Medulla oblongata (tissue), 1 donor: ENCODE results near the gene CSNK1G3.

Experiments
- DNase-seq: peaks from one replicate; pipeline ENCODE4 v3.0.0-alpha.2; 2015; ENCODE audit errors: extremely low spot score

The CSNK1G3 gene

GRCh38 chr5:123514615-123515355 is 2.8 kb downstream of the CSNK1G3 start:
- no peak for DNase-seq

GRCh38 chr5:123515904-123516303 is 3.9 kb downstream of the CSNK1G3 start:
- no peak for DNase-seq

DNA sequence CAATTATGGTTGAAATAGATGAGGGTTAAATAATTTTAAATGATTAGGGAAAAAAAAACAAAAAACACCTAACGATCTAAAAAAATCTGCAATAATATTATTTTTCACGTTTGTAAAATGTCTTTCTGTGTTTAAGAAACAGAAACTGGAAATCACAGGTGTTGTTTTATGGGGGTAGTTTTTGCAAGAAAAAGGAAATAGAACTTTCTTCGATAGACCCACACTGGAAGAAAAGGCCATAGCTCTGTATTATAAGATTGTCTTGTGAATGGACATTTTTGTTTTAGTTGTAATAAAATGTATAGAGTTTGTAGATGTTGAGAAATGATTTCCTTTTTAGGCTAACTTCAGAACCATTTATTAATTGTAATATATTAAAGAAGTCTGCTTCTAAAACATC is 5.5 kb downstream of the CSNK1G3 start:
- no peak for DNase-seq

DNA sequence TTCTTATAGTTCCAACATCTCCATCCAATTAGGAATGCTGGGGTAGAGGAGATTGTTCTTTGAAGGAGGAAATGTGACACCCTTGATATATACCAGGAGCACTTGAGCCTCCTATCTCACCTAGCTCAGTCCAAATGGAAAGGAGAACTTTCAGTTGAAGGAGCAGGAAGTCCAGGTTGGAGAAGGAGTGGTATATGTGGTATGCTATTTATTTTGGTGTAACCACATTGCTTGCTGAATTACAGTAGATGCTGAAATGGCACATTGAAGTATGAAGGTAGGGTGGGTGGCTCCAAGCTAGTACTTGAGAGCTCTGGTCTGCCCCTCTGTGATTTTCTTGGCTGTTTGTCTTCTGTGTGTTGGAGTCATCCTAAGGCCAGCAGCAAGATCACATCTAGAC is 6.1 kb downstream of the CSNK1G3 start:
- DNase-seq, result no peak

DNA sequence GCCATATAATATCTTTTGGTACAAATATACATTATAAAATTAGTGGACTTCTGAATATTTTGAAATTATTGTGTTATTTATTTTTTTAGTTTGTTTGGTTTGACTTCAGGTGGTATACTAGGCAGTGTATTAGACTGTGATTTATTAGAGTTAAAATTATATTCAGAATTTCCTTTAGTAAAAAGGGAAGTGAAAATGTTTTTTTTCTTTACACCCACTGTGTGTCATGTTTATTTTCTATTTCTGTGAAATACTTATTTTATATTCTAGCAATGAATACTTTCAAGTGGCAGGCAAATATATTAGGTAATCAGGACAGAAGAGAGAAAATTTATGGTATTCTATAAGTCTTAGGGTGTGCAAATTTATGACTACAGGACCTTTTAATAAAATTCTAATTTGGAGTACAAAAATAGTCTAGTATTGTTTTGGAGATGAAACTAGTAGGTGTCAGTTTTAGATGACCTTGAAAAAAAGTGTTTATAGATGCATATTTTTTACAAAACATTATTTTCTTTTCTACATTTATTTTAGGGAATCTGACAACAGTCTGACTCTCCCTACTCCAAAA is 8.8 kb downstream of the CSNK1G3 start:
- no peak for DNase-seq

GRCh38 chr5:123524146-123524545 is 12.2 kb downstream of the CSNK1G3 start:
- no peak for DNase-seq

DNA sequence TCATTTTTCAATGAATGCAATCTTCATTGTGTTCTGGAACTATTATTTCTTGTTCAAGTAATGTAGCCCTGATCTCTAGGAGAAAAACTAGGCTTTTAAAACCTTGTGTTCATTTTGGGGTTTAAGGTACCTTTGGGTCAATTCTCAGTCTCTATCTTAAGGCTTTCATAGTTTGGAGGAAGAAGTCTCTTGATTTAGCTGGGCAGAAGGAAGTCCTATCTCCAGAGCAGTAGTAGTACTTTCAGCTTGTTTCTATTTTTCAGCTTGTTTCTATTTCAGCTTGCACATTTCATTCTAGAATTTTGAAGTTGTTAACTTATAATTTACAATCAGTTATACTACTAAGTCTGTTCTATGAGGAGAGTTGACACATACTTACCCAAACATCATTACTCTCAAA is 15.2 kb downstream of the CSNK1G3 start:
- DNase-seq, result no peak

DNA sequence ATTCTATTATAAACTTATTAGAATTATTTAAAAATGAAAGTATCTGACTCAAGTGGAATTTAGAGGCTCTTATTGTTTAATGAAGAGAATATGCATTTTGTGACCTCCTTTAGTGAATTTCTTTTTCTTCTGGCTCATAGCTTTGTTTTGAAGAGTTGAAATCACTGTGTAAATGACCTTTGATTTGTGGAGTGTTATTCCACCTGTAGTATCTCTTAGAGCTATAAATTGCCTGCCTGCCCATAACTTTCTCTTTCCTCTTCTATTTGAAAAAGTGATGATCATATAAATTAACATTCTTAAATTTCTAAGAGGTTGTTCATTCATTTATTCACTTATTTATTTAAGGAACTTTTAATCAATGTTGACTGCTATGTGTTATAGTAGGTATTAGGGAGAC is 16.1 kb downstream of the CSNK1G3 start:
- DNase-seq, result no peak

DNA sequence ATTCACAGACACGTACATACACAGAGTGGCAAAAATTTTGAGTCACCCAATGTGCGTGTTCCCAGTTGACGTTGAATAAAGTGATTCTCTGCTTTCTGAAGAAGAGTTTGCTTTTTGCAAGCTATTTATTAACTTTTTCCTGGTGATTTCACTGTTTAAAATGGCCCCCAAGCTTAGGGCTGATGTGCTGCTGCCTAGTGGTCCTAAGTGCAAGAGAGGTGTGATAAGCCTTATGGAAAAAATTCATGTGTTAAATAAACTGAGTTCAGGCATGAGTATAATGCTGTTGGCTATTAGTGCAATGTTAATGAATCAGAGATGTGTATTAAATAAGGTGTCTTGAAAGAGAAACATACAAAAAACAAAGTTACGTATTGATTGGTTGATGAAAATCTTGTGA is 16.9 kb downstream of the CSNK1G3 start:
- no peak for DNase-seq

DNA sequence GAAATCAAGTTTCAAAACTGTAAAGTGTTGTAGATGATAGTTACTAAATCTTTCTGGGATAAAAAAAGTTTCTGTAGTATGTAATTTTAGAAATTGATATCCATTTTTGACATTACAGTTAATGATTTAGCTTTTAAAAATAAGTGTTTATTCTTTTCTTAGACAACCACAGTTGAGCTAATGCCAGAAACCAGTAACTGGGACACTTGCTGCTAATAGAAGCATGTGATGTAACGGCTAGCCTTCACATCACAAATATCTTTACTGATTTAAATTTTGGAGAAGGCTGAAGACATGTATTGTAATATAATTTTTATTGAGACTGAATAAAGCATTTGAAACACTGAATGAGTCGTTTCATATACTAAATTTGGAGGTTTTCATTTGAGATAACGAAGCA is 18.8 kb downstream of the CSNK1G3 start:
- DNase-seq, result peak; percentile 33

DNA sequence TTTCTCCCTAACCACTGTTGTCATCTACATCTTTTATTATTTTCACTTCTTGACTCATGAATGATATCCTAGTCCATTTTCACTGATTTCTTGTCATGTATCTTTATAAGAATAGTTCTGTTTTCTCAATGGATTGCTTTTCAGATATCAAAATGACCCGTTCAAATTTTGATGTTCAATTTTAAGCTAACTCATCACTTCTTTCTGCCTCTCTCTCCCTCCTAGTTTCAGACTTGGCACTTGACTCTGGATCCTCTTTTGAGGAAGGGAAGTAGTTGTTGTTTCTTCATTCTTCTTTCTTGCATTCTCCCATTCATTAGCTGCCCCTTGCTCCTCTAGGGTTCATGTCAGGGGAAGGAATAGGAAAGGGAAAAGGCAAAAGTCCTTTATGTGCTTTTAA is 23.7 kb downstream of the CSNK1G3 start:
- no peak for DNase-seq

GRCh38 chr5:123537256-123537655 is 25.3 kb downstream of the CSNK1G3 start:
- no peak for DNase-seq

DNA sequence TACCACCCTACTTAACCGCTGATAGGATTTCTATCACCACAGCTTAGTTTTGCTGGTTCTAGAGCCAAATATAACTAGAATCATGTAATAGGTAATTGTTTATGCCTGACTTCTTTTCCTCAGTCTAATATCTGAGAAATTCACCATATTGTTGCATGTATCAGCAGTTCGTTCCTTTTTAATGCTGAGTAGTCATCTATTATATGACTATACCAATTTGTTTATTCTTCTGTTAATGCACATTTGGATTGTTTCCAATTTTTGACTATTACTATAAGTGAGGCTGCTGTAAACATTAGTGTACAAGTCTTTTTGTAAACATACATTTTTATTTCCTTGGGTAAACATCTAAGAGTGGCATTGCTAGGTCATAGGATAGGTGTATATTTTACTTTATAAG is 25.9 kb downstream of the CSNK1G3 start:
- DNase-seq, result no peak

DNA sequence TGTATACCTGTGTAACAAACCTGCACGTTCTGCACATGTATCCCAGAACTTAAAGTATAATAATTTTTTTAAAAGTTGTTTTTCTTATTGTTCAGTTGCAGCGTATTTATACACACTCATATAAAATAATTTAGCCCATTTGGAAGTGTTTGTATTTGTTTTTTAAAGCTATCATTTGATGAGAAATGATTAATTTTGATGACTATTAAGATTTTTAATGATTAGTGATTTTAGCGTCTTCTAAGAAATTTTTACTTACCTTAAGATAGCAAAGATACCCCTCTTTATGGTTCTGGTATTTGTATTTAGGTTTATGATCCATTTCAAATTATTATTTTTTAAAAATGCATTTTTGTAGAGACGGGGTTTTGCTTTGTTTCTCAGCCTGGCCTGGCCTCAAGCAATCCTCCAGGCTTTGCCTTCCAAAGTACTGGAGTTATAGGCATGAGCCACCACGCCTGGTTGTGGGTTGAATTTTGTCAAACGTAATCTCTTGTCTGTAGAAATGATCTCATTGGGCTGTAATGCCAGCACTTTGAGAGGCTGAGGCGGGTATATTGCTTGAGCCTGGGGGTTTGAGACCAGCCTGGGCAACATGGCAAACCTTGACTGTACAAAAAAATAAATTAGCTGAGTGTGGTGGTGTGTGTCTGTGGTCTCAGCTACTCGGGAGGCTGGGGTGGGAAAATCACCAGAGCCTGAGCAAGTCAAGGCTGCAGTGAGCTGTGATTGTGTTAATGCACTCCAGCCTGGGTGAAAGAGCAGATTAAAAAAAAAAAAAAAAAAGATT is 26.9 kb downstream of the CSNK1G3 start:
- no peak for DNase-seq

GRCh38 chr5:123540534-123540933 is 28.6 kb downstream of the CSNK1G3 start:
- no peak for DNase-seq

DNA sequence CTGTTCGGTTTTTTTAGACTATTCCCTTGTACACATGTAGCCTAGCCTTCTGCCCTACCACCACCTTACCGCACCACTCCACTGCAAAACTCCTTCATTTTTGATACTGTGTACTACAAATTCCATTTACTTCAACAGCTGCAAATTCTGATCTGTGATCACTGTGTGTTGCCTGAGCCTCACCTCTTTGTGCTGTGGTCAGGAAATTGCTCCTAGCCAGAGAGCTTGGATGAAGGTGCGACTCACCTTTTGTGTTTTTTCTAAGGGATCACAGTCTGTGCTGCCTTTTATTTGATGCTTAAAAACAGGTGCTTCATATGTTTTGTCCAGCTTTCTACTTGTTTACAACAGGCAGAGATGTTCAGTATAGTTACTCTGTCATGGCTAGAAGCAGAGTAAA is 31.5 kb downstream of the CSNK1G3 start:
- no peak for DNase-seq

- DNase-seq, result no peak
These were observed 33.5 kb downstream of the CSNK1G3 start for GRCh38 chr5:123545506-123545905.

DNA sequence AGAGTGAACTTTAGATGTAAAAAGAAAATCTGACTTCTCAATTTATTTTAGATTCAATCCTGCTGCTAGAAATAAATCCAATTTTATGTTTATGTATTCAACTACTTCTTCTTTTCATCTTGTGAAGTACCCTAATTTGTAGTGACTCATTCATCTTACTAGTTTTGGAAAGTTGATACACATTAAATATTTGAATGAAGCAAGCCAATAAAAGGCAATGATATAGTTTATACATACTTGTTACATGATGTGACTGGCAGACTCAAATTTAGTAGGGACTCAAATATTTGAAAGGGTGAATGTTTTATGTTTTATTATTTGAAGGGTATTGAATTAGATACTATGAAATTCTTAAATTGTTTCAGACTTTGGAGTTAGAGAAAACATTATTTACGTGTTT is 34.7 kb downstream of the CSNK1G3 start:
- no peak for DNase-seq

DNA sequence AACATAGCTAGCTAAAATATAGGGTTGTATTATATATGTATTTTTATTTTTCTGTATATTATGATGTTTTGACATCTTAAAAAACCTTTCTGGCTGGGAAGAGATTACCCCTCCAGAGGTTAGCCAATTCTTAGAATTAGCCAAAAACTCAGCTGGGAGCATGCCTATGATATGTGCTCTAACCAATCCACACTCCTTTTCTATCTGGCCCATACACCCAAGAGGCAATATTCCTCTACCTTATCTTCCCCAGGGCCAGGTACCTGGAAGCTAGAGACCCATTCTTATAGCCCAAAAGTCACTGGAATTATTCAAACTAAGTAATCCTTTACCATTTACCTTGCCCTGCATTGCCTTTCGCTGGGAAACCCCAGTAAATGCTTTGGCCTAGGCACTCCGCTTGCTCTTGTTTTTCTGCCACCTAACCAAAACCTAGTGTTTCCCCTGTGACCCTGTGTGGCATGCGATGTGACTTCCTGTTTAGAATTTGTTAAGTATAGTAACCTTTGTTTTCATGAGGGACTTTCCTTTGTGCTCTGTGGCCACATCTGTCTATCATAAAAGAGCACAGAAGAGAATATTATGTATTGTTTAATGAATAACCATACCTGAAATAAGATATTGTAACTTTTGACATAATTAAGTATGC is 37.4 kb downstream of the CSNK1G3 start:
- DNase-seq, result no peak

GRCh38 chr5:123554601-123555000 is 42.6 kb downstream of the CSNK1G3 start:
- no peak for DNase-seq

GRCh38 chr5:123557907-123558306 is 45.9 kb downstream of the CSNK1G3 start:
- DNase-seq, result no peak

- no peak for DNase-seq
These were observed 46.9 kb downstream of the CSNK1G3 start for GRCh38 chr5:123558762-123559433.
